ENCODE results near the gene SYS1. TPM values are rescaled to one million over a fixed set of nuclear protein-coding genes. Genes with fewer than 3 reads are reported as not detected.

SYS1 gene
- total and polyA plus RNA-seq, 2 of the 8 experiments (the other 6 are each of a cell fraction or from before 2014, with no cell fraction given), result 19.6 to 50.8 TPM

GRCh38 chr20:45405571-45406259, 42.8 kb downstream of the SYS1 start (continued):
- TF ChIP-seq NANOG (IDR thresholded peaks at IDR 0.05; ENCODE audit: insufficient read depth, low read depth, low read length, poor library complexity, severe bottlenecking), result no peak
- no peak for TF ChIP-seq TEAD4 (IDR thresholded peaks at IDR 0.05; ENCODE audit: low read depth, low read length)
- TF ChIP-seq POLR2A (IDR thresholded peaks at IDR 0.05; ENCODE audit: control extremely low read depth in 1 of 2, low read depth in 2 of 2, low read length in 2 of 2), result 0 out of 3 replicates have a peak, but pooled peaks of 1 of the 2 experiments have one; percentile 9
- no peak for TF ChIP-seq GTF2F1 (IDR thresholded peaks at IDR 0.05; ENCODE audit: borderline replicate concordance, low read depth, low read length)
- TF ChIP-seq HDAC6 (IDR thresholded peaks at IDR 0.05; ENCODE audit: low read depth, low read length), result no peak
- TF ChIP-seq SAP30 (IDR thresholded peaks at IDR 0.05; ENCODE audit: insufficient read depth, insufficient replicate concordance, low read length), result no peak
- TF ChIP-seq EGR1 (IDR thresholded peaks at IDR 0.05; ENCODE audit: borderline replicate concordance, low read depth, low read length), result peak; percentile 19; the same call in 1 of the 2 replicates
- TF ChIP-seq CTBP2 (IDR thresholded peaks at IDR 0.05; ENCODE audit: borderline replicate concordance, insufficient read depth, insufficient read length, low read length), result no peak
- TF ChIP-seq, protein P1, sequence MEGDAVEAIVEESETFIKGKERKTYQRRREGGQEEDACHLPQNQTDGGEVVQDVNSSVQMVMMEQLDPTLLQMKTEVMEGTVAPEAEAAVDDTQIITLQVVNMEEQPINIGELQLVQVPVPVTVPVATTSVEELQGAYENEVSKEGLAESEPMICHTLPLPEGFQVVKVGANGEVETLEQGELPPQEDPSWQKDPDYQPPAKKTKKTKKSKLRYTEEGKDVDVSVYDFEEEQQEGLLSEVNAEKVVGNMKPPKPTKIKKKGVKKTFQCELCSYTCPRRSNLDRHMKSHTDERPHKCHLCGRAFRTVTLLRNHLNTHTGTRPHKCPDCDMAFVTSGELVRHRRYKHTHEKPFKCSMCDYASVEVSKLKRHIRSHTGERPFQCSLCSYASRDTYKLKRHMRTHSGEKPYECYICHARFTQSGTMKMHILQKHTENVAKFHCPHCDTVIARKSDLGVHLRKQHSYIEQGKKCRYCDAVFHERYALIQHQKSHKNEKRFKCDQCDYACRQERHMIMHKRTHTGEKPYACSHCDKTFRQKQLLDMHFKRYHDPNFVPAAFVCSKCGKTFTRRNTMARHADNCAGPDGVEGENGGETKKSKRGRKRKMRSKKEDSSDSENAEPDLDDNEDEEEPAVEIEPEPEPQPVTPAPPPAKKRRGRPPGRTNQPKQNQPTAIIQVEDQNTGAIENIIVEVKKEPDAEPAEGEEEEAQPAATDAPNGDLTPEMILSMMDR (IDR thresholded peaks at IDR 0.05; ENCODE audit: control extremely low read depth in 1 of 3, insufficient read depth in 1 of 3, low read depth in 1 of 3, low read length in 3 of 3), result peak in 1 of 3 experiments; percentile 2; a peak in 1 of 4 replicates
- no peak for TF ChIP-seq BACH1 (IDR thresholded peaks at IDR 0.05; ENCODE audit: low read length)
- TF ChIP-seq BRCA1 (IDR thresholded peaks at IDR 0.05; ENCODE audit: low read depth, low read length), result no peak
- no peak for TF ChIP-seq RNF2 (IDR thresholded peaks at IDR 0.05; ENCODE audit: borderline replicate concordance, low read depth, low read length, missing control alignments, poor library complexity, severe bottlenecking)
- TF ChIP-seq KDM1A (IDR thresholded peaks at IDR 0.05; ENCODE audit: borderline replicate concordance, low read length), result no peak
- no peak for TF ChIP-seq SP4 (IDR thresholded peaks at IDR 0.05; ENCODE audit: low read length)
- no peak for TF ChIP-seq POU5F1 (IDR thresholded peaks at IDR 0.05; ENCODE audit: low read depth, low read length)
- no peak for TF ChIP-seq KDM4A (IDR thresholded peaks at IDR 0.05; ENCODE audit: low read depth, low read length, severe bottlenecking)
- TF ChIP-seq SIN3A (conservative IDR thresholded peaks at IDR 0.05 in 1 of 2, IDR thresholded peaks at IDR 0.05 in 1 of 2; ENCODE audit: low read depth in 1 of 2, low read length in 2 of 2), result no peak
- no peak for TF ChIP-seq CBX8 (IDR thresholded peaks at IDR 0.05; ENCODE audit: borderline replicate concordance, low read depth, low read length)
- no peak for TF ChIP-seq ZNF274 (IDR thresholded peaks at IDR 0.05; ENCODE audit: borderline replicate concordance, extremely low read depth, low read length)
- no peak for TF ChIP-seq SRF (IDR thresholded peaks at IDR 0.05; ENCODE audit: low read depth, low read length)
- TF ChIP-seq CEBPB (IDR thresholded peaks at IDR 0.05; ENCODE audit: low read depth, low read length), result no peak
- no peak for TF ChIP-seq SIX5 (IDR thresholded peaks at IDR 0.05; ENCODE audit: low read depth, low read length)

All from H1 (cell line).